Loucy (cell line): ENCODE measurements around the gene PARVA.

Experiments
- CTCF ChIP-seq: fragments of 200-600 bp; sonication (generic); conservative IDR thresholded peaks from 2 replicates; pipeline ENCODE4 v1.5.1; 2014; ENCODE audit warnings: mild to moderate bottlenecking, antibody characterized with exemption, low read length
- EZH2phosphoT487 ChIP-seq: fragments of 200-600 bp; IDR thresholded peaks from 2 replicates; pipeline ENCODE4 v1.6.1; 2018; ENCODE audit warnings: antibody characterized with exemption, mild to moderate bottlenecking, moderate library complexity, borderline replicate concordance

- TF ChIP-seq CTCF, result no peak
- no peak for TF ChIP-seq EZH2phosphoT487
Observed at GRCh38 chr11:12544986-12545775, 167.8 kb downstream of the PARVA start.
